Cerebellar cortex (tissue), 1 donor: Measurements from ENCODE around the gene EPO.
A peak's percentile ranks its signal among the peaks of the same experiment; 100 is the strongest.

ENCODE experiments used
- DNase-seq: peaks from one replicate; pipeline ENCODE4 v3.0.0-alpha.2; 2015; ENCODE audit warnings: low spot score

EPO gene

GRCh38 chr7:100720279-100720670 is at the start of gene EPO:
Gene EPO, plus strand, starts transcription at chr7:100720468. Its CDS starts 513 bp downstream, at chr7:100720981.
- DNase-seq = no peak

- no peak for DNase-seq
These were observed 48.6 kb upstream of the EPO start for GRCh38 chr7:100671353-100672327.

- DNase-seq = peak; percentile 99
These were observed 46.8 kb upstream of the EPO start, which contains the start of gene GNB2 for GRCh38 chr7:100673302-100673941. Gene GNB2, plus strand, starts transcription at chr7:100673740. Its CDS starts 2,526 bp downstream, at chr7:100676266.

- no peak for DNase-seq
These were observed 46.3 kb upstream of the EPO start for GRCh38 chr7:100673942-100674410.

- no peak for DNase-seq
These were observed 45.7 kb upstream of the EPO start for GRCh38 chr7:100674411-100675104.

GRCh38 chr7:100675105-100675451 is 45.2 kb upstream of the EPO start:
- DNase-seq = no peak

GRCh38 chr7:100675581-100676350 is 44.5 kb upstream of the EPO start:
- DNase-seq = peak; percentile 92

- no peak for DNase-seq
These were observed 43.6 kb upstream of the EPO start for GRCh38 chr7:100676501-100677306.

- no peak for DNase-seq
These were observed 42.7 kb upstream of the EPO start for GRCh38 chr7:100677308-100678267.

- no peak for DNase-seq
These were observed 41.8 kb upstream of the EPO start for GRCh38 chr7:100678291-100678984.

GRCh38 chr7:100679129-100679926 is 40.9 kb upstream of the EPO start:
- no peak for DNase-seq

GRCh38 chr7:100679927-100680575 is 40.2 kb upstream of the EPO start:
- DNase-seq = peak; percentile 52

GRCh38 chr7:100680576-100681271 is 39.5 kb upstream of the EPO start:
- DNase-seq = no peak

GRCh38 chr7:100681491-100682227 is 38.6 kb upstream of the EPO start:
- no peak for DNase-seq

- no peak for DNase-seq
These were observed 38.0 kb upstream of the EPO start for GRCh38 chr7:100682228-100682741.
